NCI-H2029 treated with DMSO at 0.1 percent for 48 hours (cell line): Measurements from ENCODE around the gene TGFA.
"Not testable (repeated sequence)": the region's sequence is repeated elsewhere in the genome, so short reads cannot be mapped to it uniquely, and the experiment has no call there.

ENCODE experiments used
- DNase-seq: peaks from one replicate; lab custom pipeline; 2025; lab: John Stamatoyannopoulos, UW

Gene TGFA

GRCh38 chr2:70498054-70498453, 55.6 kb downstream of the TGFA start:
- DNase-seq, result no peak

GRCh38 chr2:70496819-70497218, 56.8 kb downstream of the TGFA start:
- no peak for DNase-seq

GRCh38 chr2:70494293-70494886, 59.2 kb downstream of the TGFA start:
- DNase-seq, result no peak

GRCh38 chr2:70490381-70490780, 63.2 kb downstream of the TGFA start:
- DNase-seq, result no peak

GRCh38 chr2:70489165-70489564, 64.5 kb downstream of the TGFA start:
- DNase-seq, result no peak

GRCh38 chr2:70484086-70484485, 69.5 kb downstream of the TGFA start:
- no peak for DNase-seq

- DNase-seq, result no peak
These were observed 71.2 kb downstream of the TGFA start for GRCh38 chr2:70482401-70482800.

- DNase-seq, result no peak
These were observed 73.2 kb downstream of the TGFA start for GRCh38 chr2:70480468-70480867.

GRCh38 chr2:70479816-70480215, 73.8 kb downstream of the TGFA start:
- DNase-seq, result no peak

- no peak for DNase-seq
These were observed 76.2 kb downstream of the TGFA start for GRCh38 chr2:70477441-70477844.

GRCh38 chr2:70475266-70475665, 78.4 kb downstream of the TGFA start:
- DNase-seq, result no peak

- no peak for DNase-seq
These were observed 79.3 kb downstream of the TGFA start for GRCh38 chr2:70474256-70474848.

GRCh38 chr2:70473101-70473722, 80.4 kb downstream of the TGFA start:
- no peak for DNase-seq

- DNase-seq, result no peak
These were observed 81.3 kb downstream of the TGFA start for GRCh38 chr2:70472221-70472890.

GRCh38 chr2:70471129-70471528, 82.5 kb downstream of the TGFA start:
- DNase-seq, result no peak

GRCh38 chr2:70469961-70470360, 83.7 kb downstream of the TGFA start:
- DNase-seq, result no peak

GRCh38 chr2:70469435-70469834, 84.2 kb downstream of the TGFA start:
- no peak for DNase-seq

GRCh38 chr2:70468878-70469277, 84.7 kb downstream of the TGFA start:
- DNase-seq, result no peak

GRCh38 chr2:70467831-70468779, 85.5 kb downstream of the TGFA start:
- no peak for DNase-seq

GRCh38 chr2:70467237-70467636, 86.4 kb downstream of the TGFA start:
- DNase-seq, result no peak

- not testable (repeated sequence) for DNase-seq
These were observed 87.0 kb downstream of the TGFA start for GRCh38 chr2:70466647-70467046.

GRCh38 chr2:70463997-70464396, 89.6 kb downstream of the TGFA start:
- DNase-seq, result no peak
